ENCODE measurements around the gene WWOX. TPM values are rescaled to one million over a fixed set of nuclear protein-coding genes. Genes with fewer than 3 reads are reported as not detected.

The WWOX gene
- total and polyA plus RNA-seq, 2 of the 13 experiments (the other 11 are each of a cell fraction or from before 2014, with no cell fraction given) = 9.1 to 37.4 TPM

GRCh38 chr16:78740269-78740668 lies 640.8 kb downstream of the WWOX start:
- H3K9ac ChIP-seq (ENCODE audit: insufficient read depth, low read depth, low read length) = no peak overlapping the region
- H3K4me1 ChIP-seq (ENCODE audit: insufficient read depth, low read length) = peaks cover 60% of the 10 kb centered on the region
- H3K79me2 ChIP-seq (ENCODE audit: insufficient read depth, low read length) = no peaks in the 10 kb centered on the region
- H4K20me1 ChIP-seq (ENCODE audit: insufficient read depth, low read length) = no peaks in the 10 kb centered on the region
- DNase-seq (ENCODE audit: low spot score) = no peak
- no peaks in the 10 kb centered on the region for H3K9me3 ChIP-seq (ENCODE audit: low read length)
- H3K4me3 ChIP-seq (replicated peaks in 1 of 3; ENCODE audit: insufficient read depth in 1 of 3, low read depth in 2 of 3, low read length in 3 of 3) = no peak overlapping the region
- in situ Hi-C loops (cut with HindIII; ENCODE audit: extremely low pct_ligation_motif_present, low pct_unique_long_range_greater_than_20kb) (no loop called here), intact Hi-C loops (cut with micrococcal nuclease; ENCODE audit: unreplicated experiment) (no loop called here)
- no TSS peak for BruUV-seq (replicated peaks)
- ChIA-PET POLR2A (no interaction called here), CTCF (ENCODE audit: low intra/inter-chr PET ratio, low total read pairs) (no interaction called here)
- no peak for FAIRE-seq
- peak overlapping the region; percentile 33 for H3K4me2 ChIP-seq (ENCODE audit: low read depth, low read length)
- H3K27me3 ChIP-seq (ENCODE audit: control insufficient read depth in 1 of 2, insufficient read depth in 2 of 2, low read length in 2 of 2) = no peaks in the 10 kb centered on the region
- H3K27ac ChIP-seq (ENCODE audit: extremely low read length, insufficient read depth, low read length) = peak overlapping the region; percentile 29
- H2AFZ ChIP-seq (ENCODE audit: low read length) = no peak overlapping the region
- WGBS (ENCODE audit: low lambda C conversion rate) = 59% methylated on average over 12 of the region's 12 CpGs
- no peak; the same call in 2 of the 3 replicates for ATAC-seq
- no peaks in the 10 kb centered on the region for H3K36me3 ChIP-seq (replicated peaks in 1 of 2; ENCODE audit: control insufficient read depth in 1 of 2, insufficient read depth in 2 of 2, low read length in 2 of 2)
- peak; percentile 35; the same call in 1 of the 2 replicates for TF ChIP-seq ZNF687 (CRISPR knock-in tag; IDR thresholded peaks at IDR 0.05)
- TF ChIP-seq FOXP4 (CRISPR knock-in tag; IDR thresholded peaks at IDR 0.05) = no peak
- 0 out of 2 replicates have a peak, but pooled peaks have one; percentile 45 for TF ChIP-seq POGZ (CRISPR knock-in tag; IDR thresholded peaks at IDR 0.05)
- TF ChIP-seq HNF4A (CRISPR knock-in tag; IDR thresholded peaks at IDR 0.05) = peak; percentile 86
- TF ChIP-seq BRCA1 (CRISPR knock-in tag; IDR thresholded peaks at IDR 0.05) = no peak
- TF ChIP-seq NKX3-1 (CRISPR knock-in tag; IDR thresholded peaks at IDR 0.05) = no peak
- no peak for TF ChIP-seq ATF3 (CRISPR knock-in tag; IDR thresholded peaks at IDR 0.05)
- peak; percentile 71; the same call in 1 of the 2 replicates for TF ChIP-seq ZMYM4 (CRISPR knock-in tag; IDR thresholded peaks at IDR 0.05)
- no peak for TF ChIP-seq ZNF543 (CRISPR knock-in tag; IDR thresholded peaks at IDR 0.05)
- peak; percentile 58; the same call in 1 of the 2 replicates for TF ChIP-seq HNF4G (IDR thresholded peaks at IDR 0.05; ENCODE audit: borderline replicate concordance, low read depth, low read length)
- no peak for TF ChIP-seq HNF4G (CRISPR knock-in tag; IDR thresholded peaks at IDR 0.05; ENCODE audit: borderline replicate concordance, low read depth)
- peak; percentile 39; the same call in 1 of the 2 replicates for TF ChIP-seq ZMYM3 (CRISPR knock-in tag; IDR thresholded peaks at IDR 0.05)
- TF ChIP-seq GATAD2A (CRISPR knock-in tag; IDR thresholded peaks at IDR 0.05) = peak; percentile 36; the same call in 1 of the 2 replicates
- TF ChIP-seq ZBTB7B (CRISPR knock-in tag; IDR thresholded peaks at IDR 0.05) = 0 out of 2 replicates have a peak, but pooled peaks have one; percentile 18
- peak; percentile 56; the same call in 1 of the 2 replicates for TF ChIP-seq MIXL1 (CRISPR knock-in tag; IDR thresholded peaks at IDR 0.05)
- no peak for TF ChIP-seq ZNF232 (CRISPR knock-in tag; IDR thresholded peaks at IDR 0.05; ENCODE audit: borderline replicate concordance)
- no peak for TF ChIP-seq ZNF567 (CRISPR knock-in tag; IDR thresholded peaks at IDR 0.05; ENCODE audit: borderline replicate concordance)
- no peak for TF ChIP-seq BORCS8-MEF2B (CRISPR knock-in tag; IDR thresholded peaks at IDR 0.05)
- TF ChIP-seq ERF (CRISPR knock-in tag; IDR thresholded peaks at IDR 0.05) = no peak
- no peak for TF ChIP-seq ETS1 (CRISPR knock-in tag; IDR thresholded peaks at IDR 0.05)
- no peak for TF ChIP-seq TEAD3 (CRISPR knock-in tag; optimal IDR thresholded peaks at IDR 0.05; ENCODE audit: borderline replicate concordance)
